HG02981 (cell line): ENCODE measurements around the gene CTBP2.

Experiments used
- ATAC-seq: cut with Tn5 transposase; IDR thresholded peaks from one replicate; pipeline ENCODE4 v1.9.1; 2021; ENCODE audit warnings: mild to moderate bottlenecking, moderate library complexity; ENCODE audit not compliant: unreplicated experiment

Gene CTBP2

DNA sequence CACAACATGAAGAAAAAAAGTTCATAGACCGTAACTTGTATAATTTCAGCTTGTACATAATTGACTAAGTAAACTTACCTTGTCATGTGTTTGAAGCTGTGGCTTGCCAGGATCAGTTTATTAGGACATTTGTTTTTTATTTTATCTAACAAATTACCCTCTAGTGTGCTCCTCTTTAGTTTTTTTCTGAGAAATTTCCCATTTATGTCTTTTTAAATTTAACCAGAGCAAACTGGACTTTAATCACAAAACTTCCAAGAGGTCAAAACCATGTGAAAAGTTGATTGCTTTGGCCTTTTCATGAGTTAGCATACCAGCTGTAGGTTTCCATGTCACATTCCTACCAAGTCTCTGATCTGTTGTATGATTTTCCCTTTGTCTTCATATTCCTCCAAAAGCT, 176.0 kb downstream of the CTBP2 start:
- no peak for ATAC-seq

DNA sequence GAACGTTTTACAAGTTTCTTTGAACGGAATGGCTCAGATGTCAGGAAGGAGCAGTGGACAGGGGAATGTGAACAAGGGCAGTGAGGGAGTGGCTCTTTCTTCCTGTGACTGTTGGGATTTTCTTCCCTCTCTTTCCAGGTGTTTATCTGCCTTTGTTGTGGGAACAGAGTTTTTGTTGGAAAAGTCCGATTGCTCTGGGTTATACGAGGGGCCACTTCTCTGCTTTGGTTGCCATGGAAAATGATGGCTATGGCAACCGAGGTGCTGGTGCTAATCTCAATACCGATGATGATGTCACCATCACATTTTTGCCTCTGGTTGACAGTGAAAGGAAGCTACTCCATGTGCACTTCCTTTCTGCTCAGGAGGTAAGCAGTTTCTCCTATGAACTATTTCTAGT, 177.0 kb downstream of the CTBP2 start:
- no peak for ATAC-seq

DNA sequence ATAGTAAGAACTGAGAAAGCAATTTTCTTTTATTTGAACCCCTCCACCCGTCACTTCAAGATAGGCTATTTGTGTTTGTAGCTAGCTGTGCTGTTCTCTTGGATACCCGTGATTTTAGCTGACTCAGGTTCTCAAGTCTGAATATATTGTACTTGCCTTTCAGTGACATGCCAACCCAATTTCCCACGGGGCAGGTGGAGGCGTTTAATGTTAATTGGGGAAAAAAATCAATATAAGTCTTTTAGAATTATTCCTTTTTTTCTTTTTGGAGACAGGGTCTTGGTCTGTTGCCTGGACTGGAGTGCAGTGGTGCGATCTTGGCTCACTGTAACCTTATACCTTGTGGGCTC, 182.0 kb downstream of the CTBP2 start:
- no peak for ATAC-seq

DNA sequence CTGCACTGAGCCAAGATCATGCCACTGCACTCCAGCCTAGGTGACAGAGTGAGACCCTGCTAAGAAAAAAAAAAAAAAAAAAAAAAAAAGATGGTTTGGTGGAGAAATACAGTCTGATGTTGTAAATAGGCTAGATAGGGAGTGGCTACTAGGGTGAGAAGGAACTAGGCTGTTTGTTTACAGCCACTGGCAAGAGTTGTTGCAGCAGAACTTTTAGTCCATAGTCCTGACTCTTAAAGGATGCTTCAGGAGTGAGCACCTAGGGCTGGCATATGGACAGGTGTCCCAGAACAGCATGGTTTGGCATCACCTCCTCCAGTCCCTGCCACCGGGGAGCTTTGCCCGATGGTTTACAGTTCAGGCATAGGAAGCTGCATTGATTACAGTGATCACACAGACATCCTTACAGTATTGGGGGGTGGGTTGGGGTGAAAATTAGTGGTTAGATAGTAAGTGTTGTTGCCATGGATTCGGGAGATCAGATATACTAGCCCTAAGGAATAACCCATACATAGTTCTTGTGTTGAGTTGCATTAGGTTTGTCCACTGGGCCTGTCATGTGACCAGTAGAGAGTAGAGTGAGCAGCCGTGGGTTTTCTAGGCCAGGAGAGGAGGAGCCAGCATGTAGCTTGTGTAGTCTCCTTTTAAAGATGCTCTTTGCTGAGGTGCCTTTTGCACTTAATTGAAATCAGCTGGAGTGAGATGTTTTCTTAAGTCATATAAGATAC, 182.6 kb downstream of the CTBP2 start:
- ATAC-seq = no peak

DNA sequence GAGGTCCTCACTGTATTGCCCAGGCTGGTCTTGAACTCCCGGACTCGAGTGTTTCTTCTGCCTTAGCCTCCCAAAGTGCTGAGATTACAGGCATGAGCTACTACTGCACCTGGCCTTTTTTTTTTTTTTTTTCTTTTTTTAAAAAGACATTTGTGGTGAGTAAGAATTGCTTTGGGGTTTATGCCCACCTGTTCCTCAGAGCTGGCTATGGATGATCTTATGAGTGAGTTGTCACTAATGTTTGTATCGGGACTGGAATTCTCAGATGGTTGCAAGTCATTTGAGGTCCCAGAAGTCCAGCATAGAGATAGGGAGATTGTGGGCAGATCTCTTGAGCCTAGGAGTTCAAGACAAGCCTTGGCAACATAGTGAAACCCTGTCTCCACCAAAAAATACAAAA, 183.2 kb downstream of the CTBP2 start:
- ATAC-seq = no peak

DNA sequence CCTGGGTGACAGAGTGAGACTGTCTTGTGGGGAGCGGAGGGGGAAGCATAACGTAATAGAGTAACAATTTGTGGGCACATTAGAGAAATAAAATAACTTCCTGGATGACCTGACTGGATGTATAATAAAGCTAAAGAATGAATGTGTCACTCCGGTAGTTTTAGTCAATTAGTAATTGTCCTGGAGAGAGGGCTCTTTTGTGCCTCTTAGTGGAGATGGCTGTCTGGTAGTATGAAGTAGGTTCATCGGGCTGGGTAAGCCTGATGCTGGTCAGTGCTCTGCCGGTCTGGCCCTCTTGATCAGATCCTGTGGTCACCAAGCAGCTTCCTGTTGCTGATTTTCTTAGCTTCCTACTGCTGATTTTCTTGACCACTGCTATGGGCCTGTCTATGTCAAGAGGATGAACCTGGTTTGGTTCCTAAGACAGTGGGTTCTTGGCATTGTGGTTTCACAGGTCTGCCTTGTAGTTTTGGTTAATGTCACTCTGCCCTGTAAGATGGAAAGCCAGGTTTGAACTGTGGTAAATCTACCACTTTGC, 184.3 kb downstream of the CTBP2 start:
- ATAC-seq = no peak

DNA sequence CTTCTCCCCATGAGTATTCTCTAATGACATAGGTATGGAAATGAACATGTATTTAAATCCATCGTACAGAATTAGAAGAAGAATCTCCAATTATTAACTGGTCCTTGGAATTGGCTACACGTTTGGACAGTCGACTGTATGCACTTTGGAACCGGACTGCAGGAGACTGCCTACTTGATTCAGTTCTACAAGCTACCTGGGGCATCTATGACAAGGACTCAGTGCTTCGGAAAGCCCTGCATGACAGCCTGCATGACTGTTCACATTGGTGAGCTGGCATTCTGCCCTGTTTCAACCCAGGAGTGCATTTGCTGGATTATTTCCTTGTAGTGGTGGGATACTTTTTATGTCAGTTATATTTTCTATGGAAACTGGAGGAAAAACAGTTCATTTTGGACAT, 186.2 kb downstream of the CTBP2 start:
- no peak for ATAC-seq

DNA sequence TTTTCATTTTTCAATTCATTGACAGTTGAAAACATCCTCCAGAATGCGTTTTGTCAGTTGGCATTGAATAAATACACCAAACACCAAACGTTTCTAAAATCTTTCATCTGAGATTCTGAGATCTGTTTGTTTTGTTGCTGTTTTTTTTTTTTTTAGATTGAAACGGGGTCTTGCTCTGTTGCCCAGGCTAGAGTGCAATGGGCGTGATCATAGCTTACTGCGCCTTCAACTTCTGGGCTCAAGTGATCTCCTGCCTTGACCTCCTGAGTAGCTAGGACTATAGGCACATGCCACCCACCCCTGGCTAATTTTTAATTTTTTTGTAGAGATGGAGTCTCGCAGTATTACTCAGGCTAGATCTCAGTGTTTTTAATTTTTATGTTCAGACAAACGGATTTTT, 187.7 kb downstream of the CTBP2 start:
- ATAC-seq = no peak

DNA sequence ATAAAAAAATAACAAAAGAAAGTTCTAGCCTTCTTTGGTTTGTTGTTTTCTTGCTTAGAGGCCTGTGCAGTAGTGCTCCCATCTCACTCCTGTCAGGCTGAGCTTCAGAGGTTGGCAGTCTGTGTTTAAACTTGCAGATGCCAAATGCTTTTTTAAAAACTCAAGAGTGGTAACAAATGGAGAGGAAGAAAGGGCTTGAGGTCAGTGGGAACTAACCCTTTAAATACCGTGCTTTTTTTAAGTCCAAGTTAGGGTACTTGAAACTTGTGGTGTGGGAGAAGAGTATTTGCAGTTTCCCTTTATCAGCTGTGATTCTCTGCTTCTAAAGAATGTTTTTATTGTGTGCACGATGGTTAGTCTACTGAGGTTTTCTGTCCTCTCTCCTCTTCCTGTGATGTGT, 189.1 kb downstream of the CTBP2 start:
- no peak for ATAC-seq

DNA sequence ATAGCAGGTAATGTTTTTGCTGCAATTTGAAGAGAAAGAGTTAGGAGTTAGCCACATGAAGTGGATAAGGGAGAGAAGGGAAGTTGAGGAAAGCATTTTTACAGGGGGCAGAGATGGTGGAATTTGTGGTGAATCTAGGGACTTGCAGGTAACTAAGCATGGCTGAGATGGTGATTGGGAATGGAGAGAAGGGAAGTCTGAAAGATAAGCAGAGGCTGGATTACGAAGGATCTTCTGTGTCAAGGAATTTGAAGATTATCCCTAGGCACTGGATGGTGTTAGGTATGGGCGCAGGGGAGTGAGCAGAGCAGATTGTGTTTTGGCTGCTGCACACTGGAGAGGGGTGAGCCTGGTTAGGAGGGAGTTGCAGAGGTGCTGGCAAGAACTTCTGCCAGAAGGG, 193.1 kb downstream of the CTBP2 start:
- no peak for ATAC-seq

DNA sequence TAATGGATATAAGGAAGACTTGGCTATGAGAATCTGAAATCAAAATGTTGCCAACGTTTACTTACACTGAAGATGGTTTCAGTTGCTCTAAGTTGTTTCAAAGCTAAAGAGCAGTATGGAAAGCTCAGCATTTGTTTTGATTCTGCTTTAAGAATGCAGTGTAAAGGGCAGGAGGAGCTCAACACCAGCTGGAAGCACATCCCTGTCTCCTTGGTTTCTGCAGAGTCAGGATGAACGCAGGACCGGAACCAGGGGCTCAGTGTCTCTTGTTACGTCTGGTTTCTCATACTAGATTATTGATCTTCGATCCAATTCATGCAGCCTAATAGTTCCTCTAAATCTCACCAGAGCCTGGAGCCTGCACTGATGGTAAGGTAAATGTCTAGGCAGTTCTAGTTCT, 194.4 kb downstream of the CTBP2 start:
- ATAC-seq = no peak

DNA sequence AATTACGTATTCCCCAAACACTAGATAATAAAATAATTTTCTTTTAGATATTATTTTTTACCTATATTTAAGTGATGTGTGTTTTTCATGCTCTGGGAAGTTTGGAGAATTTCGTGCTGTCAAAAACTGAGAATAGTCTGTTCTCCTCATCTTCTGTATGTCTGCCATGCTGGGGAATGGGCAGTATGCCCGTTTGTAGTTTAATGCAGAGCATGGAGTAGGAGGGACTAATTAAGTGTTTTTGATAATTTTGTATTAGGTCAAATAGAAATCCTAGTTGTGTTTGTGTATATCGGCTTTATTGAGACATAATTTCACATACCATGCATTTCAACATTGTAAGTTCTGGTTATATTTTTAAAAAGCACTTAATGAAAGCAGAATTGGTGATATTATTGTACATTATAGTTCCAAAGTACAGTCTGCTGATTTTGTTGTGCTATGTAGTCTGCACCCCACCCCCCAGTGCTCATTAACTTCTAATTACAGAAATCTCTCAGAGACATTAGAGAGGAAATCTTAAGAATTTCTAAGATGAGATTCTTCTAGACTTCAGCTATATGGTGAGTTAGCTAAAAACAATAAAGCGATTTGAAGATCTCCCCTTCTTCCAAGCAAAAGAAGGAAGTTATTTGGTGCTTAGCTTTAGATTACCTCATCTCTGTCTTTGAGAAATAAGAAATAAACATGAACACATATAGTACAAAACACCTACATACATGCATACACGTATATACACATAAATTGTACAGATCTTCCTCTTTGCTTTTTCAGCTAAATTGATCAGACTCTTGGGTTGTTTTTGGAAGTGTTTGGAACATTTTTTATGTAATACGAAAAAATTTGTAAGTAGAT, 196.3 kb downstream of the CTBP2 start:
- ATAC-seq = no peak

DNA sequence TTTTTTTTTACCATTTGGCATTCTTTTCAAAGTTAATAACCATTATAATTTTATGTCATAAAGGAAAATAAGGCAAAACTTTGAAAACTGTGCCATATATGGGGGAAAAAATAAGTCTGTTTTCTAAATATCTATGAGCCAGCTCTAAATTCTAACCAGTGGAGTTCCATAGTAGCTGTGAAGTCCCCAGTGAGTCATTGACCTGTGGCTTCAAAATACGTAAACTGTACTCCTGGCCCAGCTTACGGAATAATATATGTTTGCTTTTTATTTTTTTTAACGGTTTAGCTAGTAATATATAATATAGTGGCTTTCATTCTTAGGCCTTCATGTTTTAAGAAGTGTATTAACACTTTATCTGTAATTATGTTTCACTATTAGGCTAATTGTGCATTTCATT, 197.9 kb downstream of the CTBP2 start:
- ATAC-seq = no peak

DNA sequence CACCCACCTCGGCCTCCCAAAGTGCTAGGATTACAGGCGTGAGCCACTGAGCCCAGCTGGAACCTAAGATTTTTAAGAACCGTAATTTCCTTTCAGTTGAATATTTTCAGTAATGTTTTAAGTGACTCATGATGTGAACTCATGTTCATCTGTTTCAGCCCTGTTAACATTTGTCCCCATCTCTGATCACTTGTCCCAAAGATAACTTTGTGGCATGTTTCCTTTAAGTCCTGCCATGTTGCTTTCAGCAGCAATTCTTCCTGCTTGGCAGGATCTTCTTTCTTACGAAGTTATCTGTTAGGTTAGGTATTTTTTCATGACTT, 199.2 kb downstream of the CTBP2 start:
- ATAC-seq = no peak

DNA sequence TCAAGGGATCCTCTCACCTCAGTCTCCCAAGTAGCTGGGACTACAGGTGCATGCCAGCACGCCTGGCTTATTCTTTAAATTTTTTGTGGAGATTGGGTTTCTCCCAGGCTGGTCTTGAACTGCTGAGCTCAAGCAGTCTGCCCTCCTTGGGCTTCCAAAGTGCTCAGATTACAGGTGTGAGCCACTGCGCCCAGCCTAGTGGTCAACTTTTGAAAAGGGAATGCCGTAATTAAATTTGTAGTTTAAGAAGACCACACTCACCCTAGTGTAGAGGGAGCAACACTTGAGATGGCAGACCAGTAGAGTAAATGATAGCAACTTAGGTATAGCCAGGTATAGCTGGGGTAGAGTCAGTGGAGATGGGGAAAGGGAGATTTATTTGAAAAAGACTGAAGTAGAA, 200.8 kb downstream of the CTBP2 start:
- ATAC-seq = no peak

DNA sequence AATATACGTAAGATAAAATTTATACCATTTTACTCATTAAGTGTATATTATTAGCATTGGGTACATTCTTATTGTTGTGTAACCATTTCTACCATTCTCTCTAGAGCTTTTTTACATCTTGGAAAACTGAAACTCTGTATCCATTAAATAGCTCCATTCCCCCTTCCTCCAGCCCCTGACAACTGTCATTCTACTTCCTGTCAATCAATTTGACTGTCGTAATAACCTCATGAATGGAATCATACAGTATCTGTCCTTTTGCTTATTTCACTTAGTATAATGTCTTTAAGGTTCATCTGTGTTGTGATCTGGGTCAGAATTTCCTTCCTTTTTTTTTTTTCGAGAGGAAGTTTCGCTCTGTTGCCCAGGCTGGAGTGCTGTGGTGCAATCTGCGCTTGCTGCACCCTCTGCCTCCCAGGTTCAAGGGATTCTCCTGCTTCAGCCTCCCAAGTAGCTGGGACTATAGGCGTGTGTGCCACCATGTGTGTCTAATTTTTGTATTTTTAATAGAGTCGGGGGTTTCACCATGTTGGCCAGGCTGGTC, 202.9 kb downstream of the CTBP2 start:
- ATAC-seq = no peak

DNA sequence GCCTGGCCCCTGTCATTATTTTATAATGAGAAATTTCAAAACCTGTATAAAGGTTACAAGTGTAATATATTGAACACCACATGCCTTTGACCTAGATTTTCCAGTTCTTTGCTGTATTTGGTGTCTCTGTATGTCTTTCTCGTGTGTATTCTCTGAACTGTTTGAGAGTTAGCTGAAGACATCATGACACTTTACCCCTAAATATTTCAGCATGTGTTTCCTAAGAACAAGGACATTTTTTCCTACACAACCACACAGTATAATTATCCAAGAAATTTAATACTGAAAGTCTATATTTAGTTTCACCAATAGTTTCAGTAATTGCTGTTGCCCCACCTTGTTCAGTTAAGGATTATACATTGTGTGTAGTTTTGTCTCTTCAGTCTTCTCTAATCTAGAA, 203.6 kb downstream of the CTBP2 start:
- no peak for ATAC-seq

DNA sequence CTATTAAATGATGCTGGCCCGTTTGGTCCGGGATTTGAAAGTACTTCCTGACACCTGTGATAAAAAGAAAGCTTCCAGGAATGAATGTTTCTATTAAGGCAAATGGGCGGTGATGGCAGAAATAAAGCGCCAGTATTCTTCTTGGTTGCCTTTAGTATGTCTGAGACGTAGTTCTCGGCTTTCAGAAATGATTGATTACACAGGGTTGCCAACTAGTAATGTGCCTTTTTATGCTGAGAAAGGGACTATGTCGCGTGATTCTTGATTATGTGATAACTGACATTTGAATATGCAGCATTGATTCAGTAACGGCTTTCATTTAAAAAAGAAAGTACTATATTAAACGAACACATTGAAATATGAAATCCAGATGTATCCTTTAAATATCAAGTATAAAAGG, 204.5 kb downstream of the CTBP2 start:
- ATAC-seq = no peak

DNA sequence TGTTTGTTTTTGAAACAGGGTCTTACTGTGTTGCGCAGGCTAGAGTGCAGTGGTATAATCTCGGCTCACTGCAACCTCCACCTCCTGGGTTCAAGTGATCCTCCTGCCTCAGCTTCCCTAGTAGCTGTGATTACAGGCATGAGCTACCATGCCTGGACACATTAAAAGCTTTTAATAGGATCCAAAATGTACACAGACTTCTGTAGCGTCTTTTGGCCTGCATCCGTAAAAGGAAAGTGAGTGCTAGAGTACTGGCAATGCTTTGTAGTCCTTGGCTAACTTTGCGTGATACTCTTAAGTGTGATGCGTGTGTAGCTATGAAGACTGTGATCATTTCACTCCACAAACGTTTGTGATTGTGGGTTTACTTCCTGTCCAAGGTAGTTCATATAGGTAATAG, 205.1 kb downstream of the CTBP2 start:
- ATAC-seq = no peak

DNA sequence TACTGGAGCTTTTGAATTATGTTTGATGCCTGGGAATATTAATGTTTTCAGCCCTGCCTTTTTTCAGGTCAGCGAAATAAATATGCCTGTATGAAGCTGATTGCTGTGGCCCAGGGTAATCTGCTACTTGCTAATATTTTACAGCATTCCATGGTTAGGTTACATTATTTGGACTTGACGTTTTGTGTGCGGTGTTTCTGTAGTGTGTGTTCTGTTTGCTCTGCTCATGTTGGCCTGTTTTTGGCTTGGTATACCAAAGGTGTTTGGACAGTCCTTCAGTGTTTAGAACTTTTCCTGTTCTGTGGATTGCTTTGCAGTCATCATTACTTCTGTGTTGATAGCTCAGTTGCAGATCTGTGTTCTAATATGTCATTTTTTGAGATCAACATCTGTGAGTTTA, 206.9 kb downstream of the CTBP2 start:
- no peak for ATAC-seq

DNA sequence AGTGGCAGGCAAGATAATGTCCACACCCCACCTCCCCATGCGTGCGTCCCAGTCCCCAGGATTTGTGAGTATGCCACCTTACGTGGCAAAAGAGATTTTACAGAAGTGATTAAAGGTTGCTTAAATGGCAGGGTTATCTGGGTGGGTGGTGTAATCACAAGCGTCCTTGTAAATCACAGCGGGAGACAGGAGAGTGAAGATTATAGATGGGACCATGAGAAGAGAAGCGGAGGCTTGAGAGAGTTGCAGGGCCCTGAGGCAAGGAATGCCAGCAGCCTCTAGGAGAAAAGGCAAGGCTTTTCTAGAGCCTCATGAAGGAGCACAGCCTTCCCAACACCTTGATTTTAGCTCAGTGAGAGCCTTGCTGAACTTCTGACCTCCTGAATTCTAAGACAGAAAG, 208.2 kb downstream of the CTBP2 start:
- ATAC-seq = no peak

DNA sequence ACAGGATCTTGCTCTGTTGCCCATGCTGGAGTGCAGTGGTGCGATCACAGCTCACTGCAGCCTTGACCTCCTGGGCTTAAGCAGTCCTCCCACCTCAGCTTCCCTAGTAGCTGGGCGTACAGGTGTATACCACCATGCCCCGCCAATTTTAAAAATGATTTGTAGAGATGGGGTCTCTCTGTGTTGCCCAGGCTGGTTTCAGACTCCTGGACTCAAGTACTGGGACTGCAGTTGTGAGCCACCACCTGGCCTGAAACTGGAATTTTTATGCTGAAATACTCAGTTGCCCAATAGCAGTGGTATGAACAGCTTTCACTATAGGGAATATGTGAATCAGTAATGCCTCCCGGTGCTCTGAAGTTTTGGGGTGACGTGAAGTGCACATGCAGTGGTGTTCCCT, 210.8 kb downstream of the CTBP2 start:
- no peak for ATAC-seq
